HG03045 (cell line): ENCODE data around the gene ANKRA2.
"Not testable (repeated sequence)": the region's sequence is repeated elsewhere in the genome, so short reads cannot be mapped to it uniquely, and the experiment has no call there.

Experiments used
- ATAC-seq: cut with Tn5 transposase; IDR thresholded peaks from one replicate; pipeline ENCODE4 v1.9.1; 2021; ENCODE audit warnings: mild to moderate bottlenecking, moderate library complexity; ENCODE audit not compliant: unreplicated experiment

The ANKRA2 gene

GRCh38 chr5:73552642-73553041 lies 12.8 kb downstream of the ANKRA2 start:
- no peak for ATAC-seq

GRCh38 chr5:73550016-73550415 lies 15.4 kb downstream of the ANKRA2 start:
- ATAC-seq = no peak

- ATAC-seq = no peak
Measured at GRCh38 chr5:73545403-73545779, 20.0 kb downstream of the ANKRA2 start.

GRCh38 chr5:73544429-73545402 lies 20.7 kb downstream of the ANKRA2 start:
- ATAC-seq = no peak

- no peak for ATAC-seq
Measured at GRCh38 chr5:73542020-73542419, 23.4 kb downstream of the ANKRA2 start.

- no peak for ATAC-seq
Measured at GRCh38 chr5:73540192-73540591, 25.2 kb downstream of the ANKRA2 start.

GRCh38 chr5:73539730-73540129 lies 25.7 kb downstream of the ANKRA2 start:
- no peak for ATAC-seq

- ATAC-seq = no peak
Measured at GRCh38 chr5:73534971-73535370, 30.5 kb downstream of the ANKRA2 start.

- no peak for ATAC-seq
Measured at GRCh38 chr5:73534011-73534644, 31.3 kb downstream of the ANKRA2 start.

- no peak for ATAC-seq
Measured at GRCh38 chr5:73532195-73532594, 33.2 kb downstream of the ANKRA2 start.

- no peak for ATAC-seq
Measured at GRCh38 chr5:73531356-73531755, 34.1 kb downstream of the ANKRA2 start.

- no peak for ATAC-seq
Measured at GRCh38 chr5:73529081-73529480, 36.4 kb downstream of the ANKRA2 start.

GRCh38 chr5:73528248-73528647 lies 37.2 kb downstream of the ANKRA2 start:
- no peak for ATAC-seq

- no peak for ATAC-seq
Measured at GRCh38 chr5:73525606-73526203, 39.7 kb downstream of the ANKRA2 start.

- ATAC-seq = no peak
Measured at GRCh38 chr5:73523861-73524260, 41.6 kb downstream of the ANKRA2 start.

GRCh38 chr5:73522989-73523388 lies 42.5 kb downstream of the ANKRA2 start:
- no peak for ATAC-seq

GRCh38 chr5:73519531-73520283 lies 45.7 kb downstream of the ANKRA2 start:
- ATAC-seq = peak; percentile 95

- no peak for ATAC-seq
Measured at GRCh38 chr5:73515232-73515631, 50.2 kb downstream of the ANKRA2 start.

- no peak for ATAC-seq
Measured at GRCh38 chr5:73514418-73514817, 51.0 kb downstream of the ANKRA2 start.

GRCh38 chr5:73513996-73514395 lies 51.4 kb downstream of the ANKRA2 start:
- ATAC-seq = no peak

GRCh38 chr5:73508521-73508920 lies 56.9 kb downstream of the ANKRA2 start:
- not testable (repeated sequence) for ATAC-seq
